Measurements from ENCODE around the gene RPL7L1. TPM values are rescaled to one million over a fixed set of nuclear protein-coding genes. Genes with fewer than 3 reads are reported as not detected.
A peak's percentile ranks its signal among the peaks of the same experiment; 100 is the strongest.

RPL7L1 gene
- total RNA-seq, 1 experiment from 2014 or later, result 84.1 TPM

DNA sequence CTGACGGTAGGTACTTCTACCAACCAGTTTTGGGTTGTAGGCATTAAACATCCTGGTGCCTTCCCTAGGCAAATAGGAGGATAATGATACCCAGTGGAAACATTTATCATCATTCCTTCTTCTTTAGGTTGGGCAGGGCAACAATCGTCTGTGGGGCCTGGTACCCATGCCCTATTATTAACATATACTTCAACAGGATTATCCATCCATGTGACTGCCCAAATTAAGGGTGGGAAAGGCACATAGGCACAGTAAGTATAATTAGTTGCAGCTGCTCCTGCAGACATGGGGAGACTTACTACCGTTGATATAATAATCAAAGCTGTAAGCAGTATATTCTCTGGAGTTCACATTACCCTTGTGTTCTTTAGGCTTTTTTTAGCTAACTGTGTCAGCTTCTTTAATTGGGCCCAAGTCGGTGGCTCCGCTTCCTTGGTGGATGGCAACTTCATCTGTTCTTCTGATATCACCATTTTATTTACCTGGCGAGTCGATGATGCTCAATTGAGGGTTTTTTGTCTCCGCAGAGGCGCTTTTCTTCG is 16.8 kb downstream of the RPL7L1 start:
- TF ChIP-seq CTCF (conservative IDR thresholded peaks at IDR 0.05) (no peak), EZH2 (IDR thresholded peaks at IDR 0.05; ENCODE audit: low read depth) (no peak)
- Histone ChIP-seq H3K27me3 (ENCODE audit: insufficient read depth, low read depth) (peaks cover 4% of the 10 kb centered on the region; the same call in 1 of the 2 replicates), H3K79me2 (ENCODE audit: low read depth) (no peaks in the 10 kb centered on the region), H3K9me3 (ENCODE audit: insufficient read depth, low read depth) (no peaks in the 10 kb centered on the region), H3K4me3 (no peak overlapping the region), H3K9me2 (ENCODE audit: insufficient read depth) (no peaks in the 10 kb centered on the region), H3K27ac (no peak overlapping the region), H4K20me1 (ENCODE audit: insufficient read depth) (no peaks in the 10 kb centered on the region), H3K4me2 (no peak overlapping the region), H3F3A (ENCODE audit: insufficient read depth, low read depth) (no peaks in the 10 kb centered on the region; the same call in 1 of the 2 replicates), H3K4me1 (replicated peaks; ENCODE audit: insufficient read depth) (0 out of 2 replicates have a peak, but pooled peaks cover 1% of the 10 kb centered on the region), H2AFZ (no peak overlapping the region), H3K36me3 (ENCODE audit: low read depth) (no peaks in the 10 kb centered on the region)
- CTCF ChIA-PET, result no interaction called here
- intact Hi-C loops (cut with micrococcal nuclease; ENCODE audit: unreplicated experiment), result loop anchor here (5.0 kb wide), 1 partner anchor 1529 kb away; no protein-coding TSS in a partner anchor
- BruUV-seq (replicated peaks), result no TSS peak
- POLR2A ChIA-PET (ENCODE audit: unreplicated experiment), result no interaction called here
- no peak for DNase-seq

DNA sequence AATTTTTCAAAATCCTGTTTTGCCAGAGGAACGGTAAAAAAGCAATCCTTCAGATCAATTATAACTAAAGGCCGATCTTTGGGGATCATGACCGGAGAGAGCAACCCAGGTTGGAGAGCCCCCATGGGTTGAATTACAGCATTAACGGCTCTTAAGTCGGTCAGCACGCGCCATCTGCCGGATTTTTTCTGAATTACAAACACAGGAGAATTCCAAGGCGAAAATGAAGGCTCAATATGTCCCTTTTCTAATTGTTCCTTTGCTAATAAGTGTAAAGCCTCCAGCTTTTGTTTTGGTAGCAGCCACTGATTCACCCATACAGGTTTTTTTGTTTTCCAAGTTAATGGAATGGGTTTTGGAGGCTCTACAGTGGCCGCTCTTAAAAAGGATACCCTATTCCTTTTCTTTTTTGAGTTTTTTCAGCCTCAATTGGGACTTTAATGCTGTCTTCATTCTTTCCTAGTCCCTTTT is 19.5 kb downstream of the RPL7L1 start:
- intact Hi-C loops (cut with micrococcal nuclease; ENCODE audit: unreplicated experiment), result loop anchor here (1.0 to 5.0 kb wide), 2 partner anchors 238 to 1532 kb away; no protein-coding TSS in a partner anchor

DNA sequence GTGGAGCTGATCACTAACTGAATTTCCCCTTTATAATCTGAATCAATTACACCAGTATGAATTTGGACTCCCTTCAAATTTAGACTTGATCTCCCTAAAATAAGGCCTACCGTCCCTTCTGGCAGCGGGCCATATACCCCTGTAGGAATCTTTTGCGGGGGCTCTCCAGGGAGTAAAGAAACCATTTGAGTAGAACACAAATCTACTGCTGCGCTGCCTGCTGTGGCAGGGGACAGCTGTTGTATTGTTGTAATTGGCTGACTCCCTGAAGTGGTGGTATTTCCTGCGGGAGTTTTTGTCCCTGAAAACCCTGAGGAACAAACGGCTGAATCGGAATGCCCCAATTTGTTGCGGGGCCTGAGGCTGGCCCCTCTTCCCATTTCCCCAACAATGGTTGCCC is 20.5 kb downstream of the RPL7L1 start:
- H3K36me3 ChIP-seq (ENCODE audit: low read depth), result no peaks in the 10 kb centered on the region
- H4K20me1 ChIP-seq (ENCODE audit: insufficient read depth), result no peaks in the 10 kb centered on the region
- H3K9me3 ChIP-seq (ENCODE audit: insufficient read depth, low read depth), result no peaks in the 10 kb centered on the region
- no peaks in the 10 kb centered on the region; the same call in 1 of the 2 replicates for H3F3A ChIP-seq (ENCODE audit: insufficient read depth, low read depth)
- intact Hi-C loops (cut with micrococcal nuclease; ENCODE audit: unreplicated experiment), result loop anchor here (1.0 to 10.0 kb wide), 6 partner anchors 115 to 1555 kb away; partner anchors contain the start of genes KLHDC3 and MEA1
- DNase-seq, result no peak
- BruUV-seq (replicated peaks), result no TSS peak
- no peak overlapping the region for H3K27ac ChIP-seq
- H3K4me3 ChIP-seq, result no peak overlapping the region
- H3K79me2 ChIP-seq (ENCODE audit: low read depth), result no peaks in the 10 kb centered on the region
- POLR2A ChIA-PET (ENCODE audit: unreplicated experiment), result no interaction called here
- peaks cover 4% of the 10 kb centered on the region; the same call in 1 of the 2 replicates for H3K27me3 ChIP-seq (ENCODE audit: insufficient read depth, low read depth)
- CTCF ChIA-PET, result interaction anchor here (1.1 kb wide), 1 partner anchor 453 kb away, joined by 3 read pairs; no protein-coding TSS in a partner anchor
- no peak overlapping the region for H2AFZ ChIP-seq
- no peak overlapping the region for H3K4me2 ChIP-seq
- no peaks in the 10 kb centered on the region for H3K4me1 ChIP-seq (replicated peaks; ENCODE audit: insufficient read depth)
- TF ChIP-seq CTCF (conservative IDR thresholded peaks at IDR 0.05) (no peak), EZH2 (IDR thresholded peaks at IDR 0.05; ENCODE audit: low read depth) (no peak)
- H3K9me2 ChIP-seq (ENCODE audit: insufficient read depth), result no peaks in the 10 kb centered on the region

More for the DNA sequence above, 19.5 kb downstream of the RPL7L1 start:
- DNase-seq, result peak; percentile 57 to 59
- H3K9me2 ChIP-seq (ENCODE audit: insufficient read depth), result no peaks in the 10 kb centered on the region
- peak overlapping the region; percentile 49; the same call in 1 of the 2 replicates for H3K4me2 ChIP-seq
- H3K79me2 ChIP-seq (ENCODE audit: low read depth), result no peaks in the 10 kb centered on the region
- POLR2A ChIA-PET (ENCODE audit: unreplicated experiment), result no interaction called here
- CTCF ChIA-PET, result no interaction called here
- H3K4me1 ChIP-seq (replicated peaks; ENCODE audit: insufficient read depth), result no peaks in the 10 kb centered on the region
- no peak overlapping the region for H3K27ac ChIP-seq
- H2AFZ ChIP-seq, result no peak overlapping the region
- H3K27me3 ChIP-seq (ENCODE audit: insufficient read depth, low read depth), result peaks cover 4% of the 10 kb centered on the region; the same call in 1 of the 2 replicates
- TF ChIP-seq CTCF (conservative IDR thresholded peaks at IDR 0.05) (peak; percentile 90), EZH2 (IDR thresholded peaks at IDR 0.05; ENCODE audit: low read depth) (no peak)
- no peaks in the 10 kb centered on the region for H3K9me3 ChIP-seq (ENCODE audit: insufficient read depth, low read depth)
- no peak overlapping the region for H3K4me3 ChIP-seq
- no peaks in the 10 kb centered on the region; the same call in 1 of the 2 replicates for H3F3A ChIP-seq (ENCODE audit: insufficient read depth, low read depth)
- no peaks in the 10 kb centered on the region for H3K36me3 ChIP-seq (ENCODE audit: low read depth)
- BruUV-seq (replicated peaks), result no TSS peak
- H4K20me1 ChIP-seq (ENCODE audit: insufficient read depth), result no peaks in the 10 kb centered on the region

All from PC-9 (cell line).